ENCODE results near the gene FAAP20.
A peak's percentile ranks its signal among the peaks of the same experiment; 100 is the strongest.

The FAAP20 gene

DNA sequence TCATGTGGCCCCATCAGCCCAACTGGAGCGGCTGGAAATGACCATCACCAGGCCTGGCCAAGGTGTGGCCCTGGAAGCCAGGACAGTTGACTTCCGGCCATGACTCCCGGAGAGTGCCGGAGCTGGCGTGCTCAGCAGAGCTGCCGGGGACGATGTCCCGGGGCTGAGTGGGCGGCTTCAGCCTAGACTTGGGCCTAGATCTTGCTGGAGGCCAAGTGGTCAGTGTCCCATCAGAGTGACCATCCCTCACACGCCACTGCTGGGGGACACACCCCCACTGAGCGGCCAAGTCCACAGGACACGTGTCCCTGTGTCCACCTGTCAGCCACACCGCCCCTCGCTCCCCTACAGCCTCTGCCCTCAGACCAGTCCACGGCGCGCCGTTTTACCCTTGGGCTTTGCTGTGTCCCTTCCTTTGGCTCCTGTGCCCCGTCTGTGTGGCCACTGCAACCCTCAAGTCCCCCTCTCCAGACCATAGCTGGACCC, 4.0 kb downstream of the FAAP20 start:
- no peak overlapping the region for H3K4me3 ChIP-seq (ENCODE audit: low read depth, low read length)
- no peak for DNase-seq (ENCODE audit: low read depth)
- no peak for TF ChIP-seq CTCF (IDR thresholded peaks at IDR 0.05; ENCODE audit: insufficient read depth, low read depth, low read length, missing control alignments)

DNA sequence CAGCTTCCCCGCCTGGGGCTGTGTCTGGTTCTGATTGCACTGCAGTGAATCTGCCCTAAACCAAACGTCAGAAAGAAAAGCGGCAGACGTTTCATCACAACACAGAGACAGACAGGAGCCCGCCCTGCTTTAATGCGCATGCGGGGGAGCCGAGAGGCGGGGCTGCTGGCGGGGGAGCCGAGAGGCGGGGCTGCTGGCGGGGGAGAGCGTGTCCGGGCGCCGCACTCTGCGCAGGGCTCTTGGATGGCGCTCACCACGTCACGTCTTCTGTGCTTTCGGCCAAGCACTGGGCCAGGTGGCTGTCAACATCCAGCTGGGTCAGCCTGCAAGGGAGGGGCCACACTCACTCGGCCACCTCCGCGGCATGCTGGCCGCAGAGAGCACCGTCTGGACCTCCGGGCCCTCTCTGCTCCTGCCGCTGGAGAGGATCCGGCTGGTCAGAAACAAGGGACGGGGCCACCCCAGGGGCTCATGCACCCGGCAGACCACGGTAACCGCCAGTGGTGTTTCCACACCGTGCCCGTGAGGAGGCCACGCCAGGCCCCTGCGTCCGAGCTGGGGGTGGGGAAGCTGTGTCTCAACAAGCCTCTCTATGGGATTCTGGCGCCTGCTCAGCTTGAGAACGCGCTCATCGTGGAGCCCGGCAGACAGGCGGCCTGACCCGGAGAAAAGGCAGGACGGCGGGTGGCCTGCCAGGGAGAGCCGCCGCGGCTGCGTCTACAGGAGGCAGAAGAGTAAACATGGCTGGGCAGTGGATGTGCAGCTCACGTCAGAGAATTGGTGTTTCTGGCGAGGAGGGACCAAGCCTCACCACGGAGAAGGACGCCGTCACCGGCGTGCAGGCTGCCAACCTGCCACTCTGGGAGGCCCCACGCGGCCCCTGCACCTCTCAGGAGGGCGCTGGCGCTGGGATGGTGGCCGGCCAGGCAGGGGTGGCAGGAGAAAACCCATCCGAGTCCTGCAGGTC, 4.8 kb downstream of the FAAP20 start:
- no peak for TF ChIP-seq CTCF (IDR thresholded peaks at IDR 0.05; ENCODE audit: insufficient read depth, low read depth, low read length, missing control alignments)
- DNase-seq (ENCODE audit: low read depth) = peak; percentile 95
- peak overlapping the region; percentile 68 for H3K4me3 ChIP-seq (ENCODE audit: low read depth, low read length)

GRCh38 chr1:2188336-2188735, 6.2 kb downstream of the FAAP20 start:
- TF ChIP-seq CTCF (IDR thresholded peaks at IDR 0.05; ENCODE audit: insufficient read depth, low read depth, low read length, missing control alignments) = no peak
- H3K4me3 ChIP-seq (ENCODE audit: low read depth, low read length) = no peak overlapping the region
- DNase-seq (ENCODE audit: low read depth) = no peak

DNA sequence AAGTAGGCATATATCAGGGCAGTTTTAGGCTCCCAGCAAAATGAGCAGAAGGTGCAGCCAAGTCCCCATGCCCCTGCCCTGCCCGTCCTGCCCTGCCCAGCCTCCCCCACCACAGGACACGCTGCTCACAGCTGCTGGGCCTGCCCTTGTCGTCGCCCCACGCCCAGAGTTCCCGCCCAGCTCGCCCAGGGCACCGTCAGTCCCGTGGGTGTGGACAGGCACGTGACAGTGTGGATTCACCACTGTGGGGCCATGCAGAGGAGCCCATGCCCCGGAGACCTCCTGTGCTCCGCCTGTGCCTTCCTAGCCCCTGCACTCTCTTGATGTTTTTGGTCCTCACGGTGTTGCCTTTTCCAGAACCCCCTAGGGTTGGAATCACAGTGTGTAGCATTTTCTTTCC, 7.0 kb downstream of the FAAP20 start:
- no peak for TF ChIP-seq CTCF (IDR thresholded peaks at IDR 0.05; ENCODE audit: insufficient read depth, low read depth, low read length, missing control alignments)
- no peak for DNase-seq (ENCODE audit: low read depth)

GRCh38 chr1:2186901-2187300, 7.7 kb downstream of the FAAP20 start:
- no peak overlapping the region for H3K4me3 ChIP-seq (ENCODE audit: low read depth, low read length)
- DNase-seq (ENCODE audit: low read depth) = no peak
- no peak for TF ChIP-seq CTCF (IDR thresholded peaks at IDR 0.05; ENCODE audit: insufficient read depth, low read depth, low read length, missing control alignments)

More for the DNA sequence above, 7.0 kb downstream of the FAAP20 start:
- no peak overlapping the region for H3K4me3 ChIP-seq (ENCODE audit: low read depth, low read length)

DNA sequence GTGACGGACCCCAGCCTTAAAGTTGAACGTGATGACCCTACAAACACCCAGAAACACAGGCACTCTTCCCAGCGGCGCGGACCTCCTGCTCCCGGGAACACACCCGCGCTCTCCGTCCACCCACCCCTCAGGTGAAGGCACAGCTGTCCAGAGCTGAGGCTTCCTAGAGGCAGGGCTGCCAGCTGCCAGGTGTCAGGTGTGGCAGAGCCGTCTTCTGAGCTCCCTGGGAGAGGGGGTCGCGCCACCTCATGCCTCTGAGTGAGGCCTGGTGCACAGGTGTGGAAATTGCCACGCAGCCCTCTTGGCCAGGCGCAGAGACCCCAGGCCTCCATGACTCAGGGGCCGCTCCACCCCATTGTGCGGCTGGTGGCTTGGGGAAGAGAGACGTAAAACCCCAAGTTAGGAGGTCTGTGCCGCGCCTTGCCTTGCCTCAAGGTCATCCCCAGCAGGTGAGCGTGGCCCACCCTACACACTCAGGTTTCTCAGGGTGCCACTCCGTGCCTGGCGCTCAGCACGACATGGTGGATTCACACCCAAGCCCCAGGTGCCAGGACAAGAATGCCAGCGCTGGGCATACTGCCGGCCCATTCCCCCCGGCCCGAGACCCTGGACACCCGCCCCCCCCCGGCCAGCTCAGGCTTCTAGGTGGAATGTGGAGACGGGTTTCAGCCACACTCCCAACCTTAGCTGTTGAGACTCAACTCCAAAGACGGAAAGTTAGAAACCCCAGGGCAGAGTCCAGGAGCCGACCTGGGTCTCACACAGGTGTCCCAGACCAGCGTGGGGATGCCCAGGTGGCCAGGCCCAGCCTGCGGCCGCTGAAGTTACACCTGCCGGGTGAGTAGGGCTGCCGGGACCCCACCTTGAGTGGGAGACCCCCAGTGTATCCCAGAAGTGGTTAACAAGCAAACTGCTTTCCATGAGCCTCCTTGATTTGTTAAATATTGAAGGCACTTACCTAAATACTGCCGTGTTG, 8.4 kb downstream of the FAAP20 start:
- no peak for DNase-seq (ENCODE audit: low read depth)
- TF ChIP-seq CTCF (IDR thresholded peaks at IDR 0.05; ENCODE audit: insufficient read depth, low read depth, low read length, missing control alignments) = no peak
- no peak overlapping the region for H3K4me3 ChIP-seq (ENCODE audit: low read depth, low read length)

All from GM12865 (cell line).